Loucy (cell line): ENCODE data around the gene CIRBP.

Experiments used
- EZH2phosphoT487 ChIP-seq: fragments of 200-600 bp; IDR thresholded peaks from 2 replicates; pipeline ENCODE4 v1.6.1; 2018; ENCODE audit warnings: antibody characterized with exemption, mild to moderate bottlenecking, moderate library complexity, borderline replicate concordance
- TF ChIP-seq, protein P1 (sequence below): fragments of 200-600 bp; sonication (generic); conservative IDR thresholded peaks from 2 replicates; pipeline ENCODE4 v1.5.1; 2014; ENCODE audit warnings: mild to moderate bottlenecking, antibody characterized with exemption, low read length

DNA sequence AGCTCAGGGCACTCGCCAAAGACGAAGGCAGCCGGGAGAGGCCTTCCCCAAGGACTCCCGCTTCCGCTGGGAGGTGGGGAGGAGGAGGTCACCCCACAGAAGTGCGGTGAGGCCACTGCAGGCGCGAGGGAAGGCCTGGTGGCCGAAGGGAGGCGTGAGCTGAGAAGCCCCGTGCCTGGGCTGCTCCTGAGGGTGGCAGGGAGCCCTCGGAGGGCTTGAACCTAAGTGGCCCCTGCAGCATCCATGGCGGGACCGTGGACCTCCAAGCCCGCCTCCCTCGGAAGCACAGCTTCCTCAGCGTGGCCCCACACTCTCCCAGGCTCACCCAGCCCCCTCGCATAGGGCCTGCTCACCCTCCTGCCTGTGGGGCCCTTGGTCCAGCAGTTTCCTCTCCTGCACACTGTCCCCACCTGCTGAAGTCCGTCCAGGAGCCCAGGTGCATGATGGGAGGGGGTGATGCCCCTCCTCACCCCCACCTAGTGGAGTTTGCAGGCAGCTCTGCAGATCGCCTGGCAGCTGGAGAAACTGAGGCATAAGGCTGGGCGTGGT is 42.5 kb downstream of the CIRBP start:
- TF ChIP-seq, protein P1, sequence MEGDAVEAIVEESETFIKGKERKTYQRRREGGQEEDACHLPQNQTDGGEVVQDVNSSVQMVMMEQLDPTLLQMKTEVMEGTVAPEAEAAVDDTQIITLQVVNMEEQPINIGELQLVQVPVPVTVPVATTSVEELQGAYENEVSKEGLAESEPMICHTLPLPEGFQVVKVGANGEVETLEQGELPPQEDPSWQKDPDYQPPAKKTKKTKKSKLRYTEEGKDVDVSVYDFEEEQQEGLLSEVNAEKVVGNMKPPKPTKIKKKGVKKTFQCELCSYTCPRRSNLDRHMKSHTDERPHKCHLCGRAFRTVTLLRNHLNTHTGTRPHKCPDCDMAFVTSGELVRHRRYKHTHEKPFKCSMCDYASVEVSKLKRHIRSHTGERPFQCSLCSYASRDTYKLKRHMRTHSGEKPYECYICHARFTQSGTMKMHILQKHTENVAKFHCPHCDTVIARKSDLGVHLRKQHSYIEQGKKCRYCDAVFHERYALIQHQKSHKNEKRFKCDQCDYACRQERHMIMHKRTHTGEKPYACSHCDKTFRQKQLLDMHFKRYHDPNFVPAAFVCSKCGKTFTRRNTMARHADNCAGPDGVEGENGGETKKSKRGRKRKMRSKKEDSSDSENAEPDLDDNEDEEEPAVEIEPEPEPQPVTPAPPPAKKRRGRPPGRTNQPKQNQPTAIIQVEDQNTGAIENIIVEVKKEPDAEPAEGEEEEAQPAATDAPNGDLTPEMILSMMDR, result no peak
- TF ChIP-seq EZH2phosphoT487, result no peak
